DMS53 treated with DMSO at 0.1 percent for 48 hours (cell line): Measurements from ENCODE around the gene LIF.

Source experiments
- DNase-seq: peaks from one replicate; lab custom pipeline; 2025; ENCODE audit not compliant: unreplicated experiment; lab: John Stamatoyannopoulos, UW

The LIF gene

DNA sequence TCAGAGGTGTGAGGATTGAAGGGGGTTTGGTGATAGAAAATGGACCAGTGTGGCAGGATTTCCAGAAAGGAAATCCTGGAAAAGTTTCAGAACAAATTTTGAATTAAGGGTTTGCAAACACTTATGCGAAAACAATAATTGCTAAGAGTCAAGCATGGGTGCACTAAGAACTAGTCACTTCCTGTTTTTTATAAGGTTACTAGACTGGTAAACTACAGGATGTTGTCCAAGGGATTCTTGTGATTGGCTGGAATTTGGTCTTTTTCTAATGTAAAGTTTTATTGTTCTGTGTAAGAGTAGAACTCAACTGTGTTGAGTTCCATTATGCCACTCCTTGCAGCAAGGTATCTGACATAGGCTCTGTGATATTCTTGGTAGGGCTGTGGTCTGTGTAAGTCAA, 54.1 kb downstream of the LIF start:
- no peak for DNase-seq

DNA sequence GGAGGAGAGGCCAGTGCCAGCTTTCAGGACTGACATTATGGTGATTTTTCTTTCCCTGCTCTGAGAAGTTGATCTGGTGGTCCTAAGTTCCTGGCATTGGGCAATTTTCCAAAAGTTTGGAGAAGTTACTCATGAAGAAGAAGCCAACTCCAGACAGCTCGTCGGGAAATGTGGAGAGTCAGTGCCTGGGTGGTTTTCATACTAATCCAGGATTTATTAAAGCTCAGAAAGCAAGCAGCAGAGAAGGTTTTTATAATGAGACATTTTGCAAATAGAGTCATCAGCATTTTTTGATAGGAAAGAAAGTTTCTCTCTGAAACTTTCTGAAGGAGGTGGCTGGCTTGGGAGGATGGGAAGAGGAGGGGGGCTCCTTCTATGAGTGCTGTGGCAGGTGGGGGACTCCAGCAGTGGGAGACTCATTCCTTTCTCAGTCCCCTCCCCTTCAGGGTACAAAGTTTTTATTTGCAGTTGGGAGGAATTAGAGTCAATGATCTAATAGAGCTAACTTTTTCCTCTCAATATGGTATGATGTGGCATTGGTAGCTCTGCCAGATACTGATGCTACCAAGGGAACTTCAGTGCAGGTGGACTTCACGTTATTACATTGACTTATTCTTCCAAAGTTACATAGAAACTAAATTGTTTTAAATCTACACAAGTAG, 55.4 kb downstream of the LIF start:
- DNase-seq = no peak

DNA sequence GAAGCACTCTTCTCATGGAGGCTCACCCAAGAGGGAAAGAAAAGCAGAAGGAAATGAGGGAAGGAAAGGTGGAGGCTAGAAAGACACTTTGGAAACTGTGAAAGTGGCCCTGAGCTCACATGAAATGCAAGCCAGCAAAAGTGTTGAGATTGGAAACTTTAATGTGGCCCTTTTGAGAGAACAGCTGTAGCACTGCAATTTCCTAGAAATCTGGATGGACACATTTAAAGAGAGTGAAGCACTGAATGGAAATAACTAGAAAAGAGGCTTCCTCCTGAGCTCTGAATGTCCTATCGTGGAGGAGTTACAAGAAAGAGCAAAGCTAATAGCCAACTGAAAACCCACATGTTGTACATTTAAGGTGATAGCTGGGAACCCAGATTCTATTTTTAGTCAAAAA, 56.0 kb downstream of the LIF start:
- DNase-seq = no peak
